Endodermal cell (in vitro differentiated cells): ENCODE data around the gene INTS6. TPM values are rescaled to one million over a fixed set of nuclear protein-coding genes. Genes with fewer than 3 reads are reported as not detected.

Experiments
- DNase-seq: peaks from one replicate; pipeline ENCODE4 v3.0.0-alpha.2; 2017
- H3K27ac ChIP-seq: 2 replicates; pipeline ENCODE4 v1.5.1; 2013; ENCODE audit warnings: mild to moderate bottlenecking, low read depth, low read length, moderate library complexity
- H3K27me3 ChIP-seq: 2 replicates; pipeline ENCODE4 v1.6.1; 2013; ENCODE audit warnings: mild to moderate bottlenecking, low read length, moderate library complexity; ENCODE audit not compliant: insufficient read depth, control insufficient read depth, poor library complexity, severe bottlenecking
- H3K36me3 ChIP-seq: 2 replicates; pipeline ENCODE4 v1.7.0; 2013; ENCODE audit warnings: mild to moderate bottlenecking, low read length, moderate library complexity; ENCODE audit not compliant: control insufficient read depth, insufficient read depth
- H3K4me1 ChIP-seq: one replicate; pipeline ENCODE4 v1.7.0; 2013; ENCODE audit warnings: low read length; ENCODE audit not compliant: control insufficient read depth, insufficient read depth
- H3K4me3 ChIP-seq: 2 replicates; pipeline ENCODE4 v1.5.1; 2013; ENCODE audit warnings: mild to moderate bottlenecking, low read length, moderate library complexity
- H3K9ac ChIP-seq: 2 replicates; pipeline ENCODE4 v1.6.1; 2013; ENCODE audit warnings: mild to moderate bottlenecking, low read length, moderate library complexity; ENCODE audit not compliant: poor library complexity, severe bottlenecking; ENCODE audit errors: extremely low read depth
- H3K9me3 ChIP-seq: 2 replicates; pipeline ENCODE4 v1.6.1; 2013; ENCODE audit warnings: mild to moderate bottlenecking, low read length, moderate library complexity; ENCODE audit not compliant: control insufficient read depth
- H3K27ac Mint-ChIP-seq: 2 replicates; pipeline ENCODE4 v1.8.0; 2020; ENCODE audit warnings: mixed read lengths
- H3K27me3 Mint-ChIP-seq: 2 replicates; pipeline ENCODE4 v1.8.0; 2021; ENCODE audit warnings: mild to moderate bottlenecking, mixed read lengths; ENCODE audit not compliant: insufficient read depth
- H3K36me3 Mint-ChIP-seq: 2 replicates; pipeline ENCODE4 v1.8.0; 2020; ENCODE audit warnings: low read depth, mixed read lengths
- H3K4me1 Mint-ChIP-seq: 2 replicates; pipeline ENCODE4 v1.8.0; 2020; ENCODE audit warnings: mixed read lengths
- H3K4me3 Mint-ChIP-seq: 2 replicates; pipeline ENCODE4 v1.8.0; 2020; ENCODE audit warnings: mild to moderate bottlenecking, moderate library complexity, mixed read lengths
- H3K9me3 Mint-ChIP-seq: 2 replicates; pipeline ENCODE4 v1.8.0; 2020; ENCODE audit warnings: mild to moderate bottlenecking, mixed read lengths
- CTCF ChIP-seq: fragments of 200-600 bp; sonication (generic); conservative IDR thresholded peaks from 2 replicates; pipeline ENCODE4 v1.5.0; 2021; ENCODE audit warnings: antibody characterized with exemption, mild to moderate bottlenecking
- WGBS, 2 experiments: methylation state at CpG; one replicate each; pipeline versions ENCODE4 v1.1.5 to v1.1.7; 2013; ENCODE audit warnings: missing lambda C conversion rate in 2 of 2, mixed read lengths in 1 of 2; ENCODE audit not compliant: insufficient coverage in 1 of 2, insufficient read length in 1 of 2; 5-methylcytosine and 5-hydroxymethylcytosine counted together
- total RNA-seq, 2 donors: library from RNA; stranded (reverse); fragmentation: NEBNext Ultra II Directional in 1 of 2; extraction: Animal tissue kit (Norgen Biotek cat#: 25700) in 1 of 2; gene quantifications; 2 replicates in 1 of 2; 3 replicates in 1 of 2; pipeline ENCODE4 v1.2.1, GENCODE V29; 2021

INTS6 gene
- total RNA-seq, 2 donors from 2014 or later = 42.4 to 62.1 TPM

GRCh38 chr13:51349016-51349415 is 103.8 kb downstream of the INTS6 start:
- Mint-ChIP-seq H3K4me1 (peaks cover 7% of the 10 kb centered on the region), H3K27me3 (no peaks in the 10 kb centered on the region), H3K36me3 (no peaks in the 10 kb centered on the region), H3K4me3 (no peak overlapping the region), H3K27ac (no peak overlapping the region), H3K9me3 (peaks cover 3% of the 10 kb centered on the region)
- Histone ChIP-seq H3K4me3 (no peak overlapping the region), H3K36me3 (no peaks in the 10 kb centered on the region), H3K27ac (no peak overlapping the region), H3K9ac (no peak overlapping the region), H3K9me3 (peaks cover 8% of the 10 kb centered on the region), H3K27me3 (no peaks in the 10 kb centered on the region), H3K4me1 (no peaks in the 10 kb centered on the region)
- TF ChIP-seq CTCF = no peak
- DNase-seq = no peak

GRCh38 chr13:51348069-51348967 is 104.5 kb downstream of the INTS6 start:
- no peak overlapping the region for H3K4me3 Mint-ChIP-seq
- Histone ChIP-seq H3K4me3 (no peak overlapping the region), H3K9me3 (peaks cover 8% of the 10 kb centered on the region), H3K9ac (no peak overlapping the region), H3K4me1 (no peaks in the 10 kb centered on the region), H3K27me3 (no peaks in the 10 kb centered on the region), H3K27ac (no peak overlapping the region), H3K36me3 (no peaks in the 10 kb centered on the region)
- 92 to 96% methylated on average over 5 to 10 of the region's 10 CpGs for WGBS, 2 experiments
- peaks cover 7% of the 10 kb centered on the region for H3K4me1 Mint-ChIP-seq
- no peak for TF ChIP-seq CTCF
- DNase-seq = peak; percentile 36
- H3K27ac Mint-ChIP-seq = no peak overlapping the region
- no peaks in the 10 kb centered on the region for H3K27me3 Mint-ChIP-seq
- no peaks in the 10 kb centered on the region for H3K36me3 Mint-ChIP-seq
- peaks cover 3% of the 10 kb centered on the region for H3K9me3 Mint-ChIP-seq

- no peaks in the 10 kb centered on the region for H3K36me3 Mint-ChIP-seq
- no peak overlapping the region for H3K27ac Mint-ChIP-seq
- peak; percentile 52 for TF ChIP-seq CTCF
- DNase-seq = peak; percentile 76
- H3K4me3 Mint-ChIP-seq = no peak overlapping the region
- Histone ChIP-seq H3K4me1 (no peaks in the 10 kb centered on the region), H3K9ac (no peak overlapping the region), H3K27me3 (no peaks in the 10 kb centered on the region), H3K27ac (no peak overlapping the region), H3K4me3 (no peak overlapping the region), H3K9me3 (peaks cover 8% of the 10 kb centered on the region), H3K36me3 (no peaks in the 10 kb centered on the region)
- H3K4me1 Mint-ChIP-seq = peaks cover 7% of the 10 kb centered on the region
- WGBS, 2 experiments = 89 to 93% methylated on average over 7 to 9 of the region's 9 CpGs
- no peaks in the 10 kb centered on the region for H3K27me3 Mint-ChIP-seq
- peaks cover 3% of the 10 kb centered on the region for H3K9me3 Mint-ChIP-seq
These were observed 105.7 kb downstream of the INTS6 start for GRCh38 chr13:51347099-51347498.
